Measurements from ENCODE around the gene HUNK. TPM values are rescaled to one million over a fixed set of nuclear protein-coding genes. Genes with fewer than 3 reads are reported as not detected.

HUNK gene
- total and polyA plus RNA-seq, 2 experiments from 2014 or later, result 1.6 to 5.1 TPM

DNA sequence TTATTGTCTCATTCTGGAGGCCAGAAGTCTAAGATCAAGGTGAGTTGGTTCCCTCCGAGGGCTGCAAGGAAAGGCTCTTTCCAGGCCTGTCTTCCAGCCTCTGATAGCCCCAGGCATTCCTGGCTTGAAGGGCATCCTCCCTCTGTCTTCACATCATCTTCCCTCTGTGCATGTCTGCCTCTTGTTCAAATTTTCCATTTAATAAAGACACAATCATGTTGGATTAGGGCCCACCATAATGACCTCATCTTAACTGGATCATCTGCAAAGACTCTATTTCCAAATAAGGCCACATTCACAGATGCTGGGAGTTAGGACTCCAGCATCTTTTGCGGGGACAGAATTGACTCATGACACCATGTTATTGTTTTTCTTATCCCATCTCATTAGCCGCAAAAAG is 24.5 kb downstream of the HUNK start:
- no peak for DNase-seq (ENCODE audit: low spot score)

More for the DNA sequence above, 24.5 kb downstream of the HUNK start:
- H3K36me3 Mint-ChIP-seq (ENCODE audit: low read depth), result no peaks in the 10 kb centered on the region; the same call in 2 of the 3 replicates
- peaks cover 38% of the 10 kb centered on the region for H3K4me1 Mint-ChIP-seq
- no peaks in the 10 kb centered on the region for H3K27me3 ChIP-seq (ENCODE audit: insufficient read depth)
- no peaks in the 10 kb centered on the region for H3K9me3 Mint-ChIP-seq
- 0 out of 2 replicates have a peak, but pooled peaks cover 6% of the 10 kb centered on the region for H3F3A ChIP-seq (replicated peaks; ENCODE audit: low read depth)
- H3K27me3 Mint-ChIP-seq (ENCODE audit: insufficient read depth, low read depth, poor library complexity), result peaks cover 11% of the 10 kb centered on the region
- no peak overlapping the region for H3K27ac Mint-ChIP-seq
- H3K4me1 ChIP-seq (ENCODE audit: insufficient read depth), result peaks cover 35% of the 10 kb centered on the region
- H3K4me3 ChIP-seq, result no peak overlapping the region
- H3K27ac ChIP-seq (ENCODE audit: low read depth), result no peak overlapping the region
- H3K9me2 ChIP-seq (ENCODE audit: insufficient read depth), result peaks cover 4% of the 10 kb centered on the region; the same call in 1 of the 2 replicates
- H4K20me1 ChIP-seq (replicated peaks; ENCODE audit: insufficient read depth), result no peaks in the 10 kb centered on the region
- H2AFZ ChIP-seq, result no peak overlapping the region
- peaks cover 7% of the 10 kb centered on the region; the same call in 1 of the 2 replicates for H3K79me2 ChIP-seq (replicated peaks; ENCODE audit: insufficient read depth)
- H3K4me2 ChIP-seq, result no peak overlapping the region
- H3K4me3 Mint-ChIP-seq, result no peak overlapping the region
- no peak for TF ChIP-seq STAT1 (IDR thresholded peaks at IDR 0.05; ENCODE audit: unreplicated experiment)
- no peak for TF ChIP-seq EZH2phosphoT487 (IDR thresholded peaks at IDR 0.05; ENCODE audit: unreplicated experiment)
- no peak for TF ChIP-seq JUNB (IDR thresholded peaks at IDR 0.05; ENCODE audit: unreplicated experiment)
- TF ChIP-seq, protein P1, sequence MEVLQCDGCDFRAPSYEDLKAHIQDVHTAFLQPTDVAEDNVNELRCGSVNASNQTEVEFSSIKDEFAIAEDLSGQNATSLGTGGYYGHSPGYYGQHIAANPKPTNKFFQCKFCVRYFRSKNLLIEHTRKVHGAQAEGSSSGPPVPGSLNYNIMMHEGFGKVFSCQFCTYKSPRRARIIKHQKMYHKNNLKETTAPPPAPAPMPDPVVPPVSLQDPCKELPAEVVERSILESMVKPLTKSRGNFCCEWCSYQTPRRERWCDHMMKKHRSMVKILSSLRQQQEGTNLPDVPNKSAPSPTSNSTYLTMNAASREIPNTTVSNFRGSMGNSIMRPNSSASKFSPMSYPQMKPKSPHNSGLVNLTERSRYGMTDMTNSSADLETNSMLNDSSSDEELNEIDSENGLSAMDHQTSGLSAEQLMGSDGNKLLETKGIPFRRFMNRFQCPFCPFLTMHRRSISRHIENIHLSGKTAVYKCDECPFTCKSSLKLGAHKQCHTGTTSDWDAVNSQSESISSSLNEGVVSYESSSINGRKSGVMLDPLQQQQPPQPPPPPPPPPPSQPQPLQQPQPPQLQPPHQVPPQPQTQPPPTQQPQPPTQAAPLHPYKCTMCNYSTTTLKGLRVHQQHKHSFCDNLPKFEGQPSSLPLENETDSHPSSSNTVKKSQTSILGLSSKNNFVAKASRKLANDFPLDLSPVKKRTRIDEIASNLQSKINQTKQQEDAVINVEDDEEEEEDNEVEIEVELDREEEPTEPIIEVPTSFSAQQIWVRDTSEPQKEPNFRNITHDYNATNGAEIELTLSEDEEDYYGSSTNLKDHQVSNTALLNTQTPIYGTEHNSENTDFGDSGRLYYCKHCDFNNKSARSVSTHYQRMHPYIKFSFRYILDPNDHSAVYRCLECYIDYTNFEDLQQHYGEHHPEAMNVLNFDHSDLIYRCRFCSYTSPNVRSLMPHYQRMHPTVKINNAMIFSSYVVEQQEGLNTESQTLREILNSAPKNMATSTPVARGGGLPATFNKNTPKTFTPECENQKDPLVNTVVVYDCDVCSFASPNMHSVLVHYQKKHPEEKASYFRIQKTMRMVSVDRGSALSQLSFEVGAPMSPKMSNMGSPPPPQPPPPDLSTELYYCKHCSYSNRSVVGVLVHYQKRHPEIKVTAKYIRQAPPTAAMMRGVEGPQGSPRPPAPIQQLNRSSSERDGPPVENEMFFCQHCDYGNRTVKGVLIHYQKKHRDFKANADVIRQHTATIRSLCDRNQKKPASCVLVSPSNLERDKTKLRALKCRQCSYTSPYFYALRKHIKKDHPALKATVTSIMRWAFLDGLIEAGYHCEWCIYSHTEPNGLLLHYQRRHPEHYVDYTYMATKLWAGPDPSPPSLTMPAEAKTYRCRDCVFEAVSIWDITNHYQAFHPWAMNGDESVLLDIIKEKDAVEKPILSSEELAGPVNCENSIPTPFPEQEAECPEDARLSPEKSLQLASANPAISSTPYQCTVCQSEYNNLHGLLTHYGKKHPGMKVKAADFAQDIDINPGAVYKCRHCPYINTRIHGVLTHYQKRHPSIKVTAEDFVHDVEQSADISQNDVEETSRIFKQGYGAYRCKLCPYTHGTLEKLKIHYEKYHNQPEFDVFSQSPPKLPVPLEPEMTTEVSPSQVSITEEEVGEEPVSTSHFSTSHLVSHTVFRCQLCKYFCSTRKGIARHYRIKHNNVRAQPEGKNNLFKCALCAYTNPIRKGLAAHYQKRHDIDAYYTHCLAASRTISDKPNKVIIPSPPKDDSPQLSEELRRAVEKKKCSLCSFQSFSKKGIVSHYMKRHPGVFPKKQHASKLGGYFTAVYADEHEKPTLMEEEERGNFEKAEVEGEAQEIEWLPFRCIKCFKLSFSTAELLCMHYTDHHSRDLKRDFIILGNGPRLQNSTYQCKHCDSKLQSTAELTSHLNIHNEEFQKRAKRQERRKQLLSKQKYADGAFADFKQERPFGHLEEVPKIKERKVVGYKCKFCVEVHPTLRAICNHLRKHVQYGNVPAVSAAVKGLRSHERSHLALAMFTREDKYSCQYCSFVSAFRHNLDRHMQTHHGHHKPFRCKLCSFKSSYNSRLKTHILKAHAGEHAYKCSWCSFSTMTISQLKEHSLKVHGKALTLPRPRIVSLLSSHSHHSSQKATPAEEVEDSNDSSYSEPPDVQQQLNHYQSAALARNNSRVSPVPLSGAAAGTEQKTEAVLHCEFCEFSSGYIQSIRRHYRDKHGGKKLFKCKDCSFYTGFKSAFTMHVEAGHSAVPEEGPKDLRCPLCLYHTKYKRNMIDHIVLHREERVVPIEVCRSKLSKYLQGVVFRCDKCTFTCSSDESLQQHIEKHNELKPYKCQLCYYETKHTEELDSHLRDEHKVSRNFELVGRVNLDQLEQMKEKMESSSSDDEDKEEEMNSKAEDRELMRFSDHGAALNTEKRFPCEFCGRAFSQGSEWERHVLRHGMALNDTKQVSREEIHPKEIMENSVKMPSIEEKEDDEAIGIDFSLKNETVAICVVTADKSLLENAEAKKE (CRISPR knock-in tag; IDR thresholded peaks at IDR 0.05), result no peak
- TF ChIP-seq EZH2 (IDR thresholded peaks at IDR 0.05; ENCODE audit: low read depth, unreplicated experiment), result no peak
- TF ChIP-seq ZNF114 (CRISPR knock-in tag; IDR thresholded peaks at IDR 0.05), result no peak
- TF ChIP-seq CTCF (conservative IDR thresholded peaks at IDR 0.05; ENCODE audit: low read depth in 2 of 2), result no peak
- no peak for TF ChIP-seq REST (IDR thresholded peaks at IDR 0.05; ENCODE audit: unreplicated experiment)
- TF ChIP-seq ETS1 (IDR thresholded peaks at IDR 0.05), result no peak
- no peak for ATAC-seq
- no peaks in the 10 kb centered on the region for H3K36me3 ChIP-seq (ENCODE audit: insufficient read depth)
